Naive thymus-derived CD8-positive, alpha-beta T cell (primary cell): Measurements from ENCODE around the gene KCNK4. TPM values are rescaled to one million over a fixed set of nuclear protein-coding genes. Genes with fewer than 3 reads are reported as not detected.

Experiments used
- ATAC-seq, 2 donors: fragments of 150-1000 bp; cut with Tn5 transposase in 1 of 2; sonication (Bioruptor Pico), chemical (Tn5 transposase) in 1 of 2; 1 replicate in 1 of 2; 2 replicates in 1 of 2; pipeline ENCODE4 v1.10.0; 2021; ENCODE audit warnings: mild to moderate bottlenecking in 2 of 2, moderate library complexity in 2 of 2
- POLR2A ChIA-PET: fragments of 350-600 bp; sonication (Branson Sonifier 250); formaldehyde crosslinking; loops from one replicate; lab custom pipeline; 2021; ENCODE audit warnings: antibody characterized with exemption; lab: Charles Lee
- DNase-seq, 10 donors: peaks; one replicate each; pipeline versions ENCODE4 v3.0.0 to v3.0.0-alpha.2; 2020 to 2022
- H3K27ac Mint-ChIP-seq, 10 donors: one replicate each; pipeline ENCODE4 v1.8.0; 2020 to 2022; ENCODE audit warnings: mild to moderate bottlenecking in 10 of 10, mixed read lengths in 10 of 10, moderate library complexity in 4 of 10, inconsistent platforms in 1 of 10
- H3K27me3 Mint-ChIP-seq, 5 donors: one replicate each; pipeline ENCODE4 v1.8.0; 2021 to 2022; ENCODE audit warnings: mixed read lengths in 5 of 5
- H3K36me3 Mint-ChIP-seq, 3 donors: one replicate each; pipeline ENCODE4 v1.8.0; 2020 to 2022; ENCODE audit warnings: mixed read lengths in 3 of 3, mild to moderate bottlenecking in 2 of 3, inconsistent platforms in 1 of 3
- H3K4me1 Mint-ChIP-seq, 4 donors: one replicate each; pipeline ENCODE4 v1.8.0; 2021 to 2022; ENCODE audit warnings: mixed read lengths in 4 of 4
- H3K4me3 Mint-ChIP-seq, 10 donors: one replicate each; pipeline ENCODE4 v1.8.0; 2020 to 2022; ENCODE audit warnings: mild to moderate bottlenecking in 10 of 10, mixed read lengths in 10 of 10, moderate library complexity in 6 of 10, inconsistent platforms in 1 of 10
- H3K9me3 Mint-ChIP-seq, 9 donors: one replicate each; pipeline ENCODE4 v1.8.0; 2020 to 2022; ENCODE audit warnings: mixed read lengths in 9 of 9, mild to moderate bottlenecking in 3 of 9, inconsistent platforms in 1 of 9, moderate library complexity in 1 of 9
- polyA plus RNA-seq, 3 donors: library from polyadenylated mRNA; unstranded; fragments of 300-500 nt; fragmentation: Illumina TruSeq; gene quantifications; one replicate each; pipeline ENCODE4 v1.2.3, GENCODE V29; 2021
- total RNA-seq, 8 experiments: library from RNA in 2 of 8; stranded (reverse) in 2 of 8; gene quantifications; one replicate each; pipeline ENCODE4 v1.2.3 and lab custom pipeline; 2021 to 2026

Gene KCNK4
- total and polyA plus RNA-seq, 5 experiments from 2014 or later, result not detected

GRCh38 chr11:64263947-64264317, 27.2 kb upstream of the KCNK4 start:
- Mint-ChIP-seq H3K9me3 (no peaks in the 10 kb centered on the region), H3K36me3 (peaks cover 0 to 4% (median 0%) of the 10 kb centered on the region in 3 donors), H3K27me3 (no peaks in the 10 kb centered on the region), H3K27ac (no peak overlapping the region), H3K4me3 (no peak overlapping the region), H3K4me1 (peaks cover 13 to 15% (median 14%) of the 10 kb centered on the region in 4 donors)
- ATAC-seq (no peak), DNase-seq (no peak)
- POLR2A ChIA-PET, result interaction anchor here (0.6 to 1.6 kb wide), 5 partner anchors 10 to 57 kb away, joined by 3 to 6 read pairs (median 4); partner anchors contain the start of gene FERMT3

DNA sequence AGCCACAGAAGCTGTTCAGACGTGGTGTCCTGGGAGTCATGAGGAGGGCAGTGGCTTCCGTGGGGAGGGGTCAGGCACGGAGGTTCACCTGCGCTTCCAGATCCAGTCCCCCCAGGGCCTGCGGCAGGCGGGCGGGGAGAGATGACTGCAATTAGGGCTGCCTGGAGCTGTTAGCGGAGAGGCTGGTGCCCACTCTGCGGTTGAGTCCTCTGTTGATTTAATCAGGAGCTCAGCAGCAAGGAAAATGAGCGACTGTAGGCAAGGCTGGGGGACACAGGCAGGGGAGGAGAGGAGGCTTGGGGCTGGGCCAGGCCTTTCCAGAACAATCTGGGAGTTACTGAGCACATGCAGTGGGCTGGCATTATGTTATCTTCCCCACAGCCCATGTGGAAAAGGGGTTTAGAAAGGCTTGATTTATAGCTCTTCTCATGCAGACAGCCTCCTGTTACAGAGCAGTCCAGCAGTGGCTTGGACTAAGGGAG, 26.7 kb upstream of the KCNK4 start:
- Mint-ChIP-seq H3K27ac (peak overlapping the region in 2 of 10 donors; percentile 21 to 62), H3K27me3 (no peaks in the 10 kb centered on the region), H3K36me3 (peaks cover 0 to 1% (median 0%) of the 10 kb centered on the region in 3 donors), H3K9me3 (no peaks in the 10 kb centered on the region), H3K4me3 (no peak overlapping the region), H3K4me1 (peaks cover 16 to 19% (median 17%) of the 10 kb centered on the region in 4 donors)
- POLR2A ChIA-PET, result interaction anchor here (0.6 to 1.6 kb wide), 6 partner anchors 10 to 57 kb away, joined by 3 to 6 read pairs (median 4); partner anchors contain the start of gene FERMT3
- no peak for ATAC-seq
- DNase-seq, result no peak

DNA sequence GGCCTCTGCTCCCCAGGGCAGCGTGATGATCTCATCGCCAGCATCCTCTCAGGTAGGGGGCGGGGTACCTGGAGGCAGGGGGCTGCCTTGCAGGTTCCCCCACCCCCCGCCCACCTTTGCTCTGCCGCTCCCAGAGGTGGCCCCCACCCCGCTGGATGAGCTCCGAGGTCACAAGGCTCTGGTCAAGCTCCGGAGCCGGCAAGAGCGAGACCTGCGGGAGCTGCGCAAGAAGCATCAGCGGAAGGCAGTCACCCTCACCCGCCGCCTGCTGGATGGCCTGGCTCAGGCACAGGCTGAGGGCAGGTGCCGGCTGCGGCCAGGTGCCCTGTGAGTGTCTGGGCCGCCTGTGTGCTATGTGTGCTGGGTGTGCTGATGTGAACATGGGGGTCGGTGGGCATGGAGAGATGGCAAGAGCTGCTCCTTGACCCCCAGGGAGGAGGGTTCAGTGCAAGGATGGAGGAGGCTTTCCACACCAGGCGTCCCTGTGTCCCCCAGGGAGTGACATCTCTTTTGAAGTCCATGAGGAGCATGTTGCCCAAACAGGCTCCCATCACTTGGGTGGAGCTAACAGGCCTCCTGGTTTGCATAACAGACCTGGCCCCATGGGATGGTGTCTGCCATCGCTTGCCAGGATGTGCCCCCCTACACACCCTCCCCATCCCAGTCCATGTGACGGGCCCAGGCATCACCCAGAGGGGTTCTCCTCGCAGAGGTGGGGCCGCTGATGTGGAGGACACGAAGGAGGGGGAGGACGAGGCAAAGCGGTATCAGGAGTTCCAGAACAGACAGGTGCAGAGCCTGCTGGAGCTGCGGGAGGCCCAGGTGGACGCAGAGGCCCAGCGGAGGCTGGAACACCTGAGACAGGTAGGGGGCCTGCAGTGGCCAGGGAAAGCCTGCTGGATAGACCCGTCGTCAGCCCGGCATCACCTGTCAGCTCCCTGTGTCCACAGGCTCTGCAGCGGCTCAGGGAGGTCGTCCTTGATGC, 25.6 kb upstream of the KCNK4 start:
- Mint-ChIP-seq H3K4me3 (peak overlapping the region in 1 of 10 donors; percentile 5), H3K36me3 (no peaks in the 10 kb centered on the region), H3K4me1 (peaks cover 18 to 25% (median 20%) of the 10 kb centered on the region in 4 donors), H3K9me3 (no peaks in the 10 kb centered on the region), H3K27ac (peak overlapping the region in 1 of 10 donors; percentile 69), H3K27me3 (no peaks in the 10 kb centered on the region)
- no peak for DNase-seq
- ATAC-seq, result no peak
- POLR2A ChIA-PET, result interaction anchor here (0.6 to 1.4 kb wide), 5 partner anchors 11 to 58 kb away, joined by 3 to 5 read pairs (median 3); partner anchors contain the start of gene FERMT3

DNA sequence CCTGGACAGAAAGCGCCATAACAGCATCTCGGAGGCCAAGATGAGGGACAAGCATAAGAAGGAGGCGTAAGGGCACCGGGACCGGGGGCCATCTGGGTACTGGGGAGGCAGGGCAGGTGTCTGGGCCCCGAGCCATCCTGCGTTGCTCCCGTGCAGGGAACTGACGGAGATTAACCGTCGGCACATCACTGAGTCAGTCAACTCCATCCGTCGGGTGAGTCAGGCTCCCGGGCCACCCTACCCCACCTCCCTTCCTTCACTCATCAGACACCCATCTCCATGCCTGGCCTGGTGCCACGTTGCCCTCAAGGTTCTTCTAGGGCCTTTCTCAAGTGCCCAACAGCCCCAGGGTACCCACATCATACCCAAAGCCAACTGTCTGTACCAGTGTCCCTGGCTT, 24.8 kb upstream of the KCNK4 start:
- Mint-ChIP-seq H3K4me1 (peaks cover 18 to 26% (median 21%) of the 10 kb centered on the region in 4 donors), H3K9me3 (no peaks in the 10 kb centered on the region), H3K27ac (no peak overlapping the region), H3K27me3 (no peaks in the 10 kb centered on the region), H3K4me3 (peak overlapping the region in 1 of 10 donors; percentile 5), H3K36me3 (no peaks in the 10 kb centered on the region)
- no peak for DNase-seq
- POLR2A ChIA-PET, result interaction anchor here (0.6 to 6.2 kb wide), 3 partner anchors 10 to 60 kb away, joined by 3 to 106 read pairs (median 3); partner anchors contain the start of gene FERMT3
- no peak for ATAC-seq

- Mint-ChIP-seq H3K4me1 (peaks cover 22 to 36% (median 25%) of the 10 kb centered on the region in 4 donors), H3K27me3 (no peaks in the 10 kb centered on the region), H3K36me3 (no peaks in the 10 kb centered on the region), H3K9me3 (no peaks in the 10 kb centered on the region), H3K27ac (peak overlapping the region in 6 of 10 donors; percentile 35 to 98 (median 76)), H3K4me3 (peak overlapping the region in 6 of 10 donors; percentile 16 to 97 (median 74))
- DNase-seq (no peak), ATAC-seq (no peak)
- POLR2A ChIA-PET, result interaction anchor here (0.6 to 6.6 kb wide), 7 partner anchors 10 to 887 kb away, joined by 3 to 140 read pairs (median 69); partner anchors contain the start of genes BAD, FERMT3, FKBP2 and GPR137
These were observed 23.7 kb upstream of the KCNK4 start for GRCh38 chr11:64267207-64267945.

DNA sequence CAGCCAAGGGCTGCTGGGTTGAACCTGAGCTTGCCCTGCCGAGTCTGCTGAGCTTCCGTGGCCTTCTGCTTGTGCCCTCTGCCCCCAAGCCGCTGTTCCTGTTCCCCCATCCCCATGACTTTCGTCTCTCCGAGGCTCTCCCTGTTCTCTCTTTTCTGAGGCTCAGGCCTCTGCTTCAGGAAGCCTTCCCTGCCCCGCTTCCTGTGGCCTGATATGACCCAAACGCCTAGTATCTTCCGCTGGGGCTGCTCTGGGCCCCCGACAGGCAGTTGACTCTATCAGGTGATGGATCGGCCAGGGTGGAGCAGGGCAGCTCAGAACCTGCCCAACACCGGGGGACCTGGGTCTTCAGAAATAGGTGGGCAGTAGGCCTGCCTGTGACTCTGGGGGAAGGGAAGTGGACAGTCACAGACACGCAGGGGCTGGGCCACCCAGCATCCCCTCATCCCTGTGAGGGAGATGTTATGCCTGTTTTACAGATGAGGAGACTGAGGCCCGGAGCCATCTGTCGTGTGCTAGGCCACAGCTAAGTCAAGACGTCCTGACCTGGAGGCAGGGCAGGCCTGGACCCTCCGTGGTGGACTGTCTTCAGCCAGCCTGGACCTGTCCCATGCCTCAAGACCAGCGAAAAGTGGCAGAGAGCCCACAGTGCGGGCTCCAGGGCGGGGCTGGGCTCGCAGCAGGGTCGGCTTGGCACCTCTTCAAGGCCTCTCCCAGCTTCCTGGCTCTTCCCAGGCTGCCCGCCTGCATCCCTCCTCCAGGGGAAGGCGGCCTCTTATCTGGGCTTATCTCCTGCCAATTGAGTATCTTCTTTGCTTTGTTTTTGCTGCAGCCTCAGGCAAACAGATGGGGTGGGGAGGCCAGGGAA, 22.8 kb upstream of the KCNK4 start:
- peak overlapping the region; percentile 86 to 99 (median 96) for H3K4me3 Mint-ChIP-seq
- H3K27ac Mint-ChIP-seq, result peak overlapping the region; percentile 92 to 100 (median 98)
- H3K36me3 Mint-ChIP-seq, result no peaks in the 10 kb centered on the region
- DNase-seq (no peak), ATAC-seq (no peak)
- POLR2A ChIA-PET, result interaction anchor here (0.6 to 6.6 kb wide), 16 partner anchors 10 to 1559 kb away, joined by 3 to 140 read pairs (median 15); partner anchors contain the start of genes BAD, ESRRA, FERMT3 and FKBP2
- H3K4me1 Mint-ChIP-seq, result peaks cover 20 to 37% (median 27%) of the 10 kb centered on the region in 4 donors
- no peaks in the 10 kb centered on the region for H3K27me3 Mint-ChIP-seq
- no peaks in the 10 kb centered on the region for H3K9me3 Mint-ChIP-seq

DNA sequence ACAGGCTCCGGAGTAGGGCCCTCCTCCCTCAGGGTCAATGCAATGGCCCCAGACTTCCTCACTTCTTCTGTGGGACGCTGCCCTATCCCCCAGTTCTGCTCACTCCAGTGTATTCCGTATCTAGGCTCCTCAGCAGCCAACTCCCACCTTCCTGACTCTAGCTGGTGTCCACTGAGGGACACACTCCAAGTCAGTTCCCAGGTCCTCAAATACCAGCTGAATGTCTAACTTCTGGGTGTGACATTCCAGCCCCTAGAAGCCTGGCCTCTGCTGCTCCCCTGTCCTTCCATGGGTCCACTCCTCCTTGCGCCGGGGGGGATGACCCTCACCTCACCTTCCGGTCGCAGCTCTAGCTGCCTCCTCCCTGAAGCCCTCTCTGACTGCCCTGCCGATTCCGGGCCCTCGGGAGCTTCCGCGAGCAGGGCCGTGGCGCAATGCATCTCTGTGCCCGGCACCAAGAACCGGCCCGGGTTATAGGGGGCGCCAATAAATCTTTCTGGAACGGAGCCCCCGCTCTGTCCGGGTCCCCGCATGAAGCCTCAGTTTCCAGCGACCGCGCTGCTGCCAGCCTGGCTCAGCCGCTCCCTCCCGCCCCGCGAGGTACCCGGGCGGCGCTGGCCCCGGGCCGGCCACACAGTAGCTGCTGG, 22.1 kb upstream of the KCNK4 start:
- POLR2A ChIA-PET, result interaction anchor here (0.6 to 6.6 kb wide), 18 partner anchors 11 to 1560 kb away, joined by 3 to 140 read pairs (median 12); partner anchors contain the start of genes BAD, CCDC88B, ESRRA and FERMT3
- H3K9me3 Mint-ChIP-seq, result no peaks in the 10 kb centered on the region

GRCh38 chr11:64269540-64270220, 21.4 kb upstream of the KCNK4 start:
- Mint-ChIP-seq H3K9me3 (no peaks in the 10 kb centered on the region), H3K27ac (peak overlapping the region; percentile 94 to 100 (median 98)), H3K4me3 (peak overlapping the region; percentile 92 to 99 (median 96)), H3K36me3 (no peaks in the 10 kb centered on the region), H3K27me3 (no peaks in the 10 kb centered on the region), H3K4me1 (peaks cover 20 to 37% (median 27%) of the 10 kb centered on the region in 4 donors)
- POLR2A ChIA-PET, result interaction anchor here (0.7 to 6.6 kb wide), 22 partner anchors 12 to 1603 kb away, joined by 3 to 140 read pairs (median 8); partner anchors contain the start of genes BAD, CCDC88B, DNAJC4 and ESRRA
- ATAC-seq (peak; percentile 76 to 77), DNase-seq (peak; percentile 93 to 98 (median 97))

More for the DNA sequence above, 22.1 kb upstream of the KCNK4 start:
- H3K27ac Mint-ChIP-seq, result peak overlapping the region; percentile 92 to 100 (median 98)
- H3K4me1 Mint-ChIP-seq, result peaks cover 20 to 37% (median 27%) of the 10 kb centered on the region in 4 donors
- H3K27me3 Mint-ChIP-seq, result no peaks in the 10 kb centered on the region
- DNase-seq (peak in 2 of 10 donors; percentile 18 to 23), ATAC-seq (peak; percentile 0 to 5)
- H3K36me3 Mint-ChIP-seq, result no peaks in the 10 kb centered on the region
- H3K4me3 Mint-ChIP-seq, result peak overlapping the region; percentile 86 to 99 (median 96)

DNA sequence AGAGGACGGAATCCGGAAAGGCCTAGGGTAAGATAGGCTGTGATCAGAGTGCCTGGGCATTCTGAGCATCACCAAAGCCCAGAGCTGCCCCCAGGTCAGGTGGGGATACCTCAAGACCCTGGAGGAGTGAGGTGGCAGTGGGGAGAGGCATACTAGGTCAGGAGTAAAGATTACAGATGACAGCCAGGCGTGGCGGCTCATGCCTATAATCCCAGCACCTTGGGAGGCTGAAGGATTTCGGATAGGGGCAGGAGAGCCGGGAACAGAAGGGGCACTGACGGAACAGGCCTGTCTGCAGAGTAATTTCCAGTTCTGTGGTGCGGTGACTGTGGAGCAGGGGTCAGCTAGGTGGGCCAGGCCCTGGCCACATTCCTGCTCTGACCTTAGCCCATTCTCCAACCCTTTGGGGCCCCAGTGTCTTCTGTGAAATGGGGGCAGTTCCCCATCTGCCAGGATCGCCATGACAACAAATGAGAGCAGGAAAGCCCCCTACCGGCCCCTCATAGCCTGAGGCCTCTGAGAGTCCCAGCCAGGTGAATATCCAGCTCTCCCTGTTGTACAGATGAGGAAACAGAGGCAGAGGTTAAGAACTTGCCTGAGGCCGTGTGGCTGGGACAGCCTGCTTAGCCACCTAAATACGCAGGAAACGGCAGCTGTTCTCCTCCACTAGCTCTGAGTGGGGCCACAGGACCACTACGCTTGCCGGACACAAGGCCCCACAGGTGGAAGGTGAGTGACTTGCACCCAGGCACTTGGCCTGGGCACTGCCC, 15.9 kb upstream of the KCNK4 start:
- DNase-seq (no peak), ATAC-seq (no peak)
- Mint-ChIP-seq H3K27ac (peak overlapping the region in 2 of 10 donors; percentile 8 to 72), H3K27me3 (no peaks in the 10 kb centered on the region), H3K9me3 (no peaks in the 10 kb centered on the region), H3K4me1 (peaks cover 4 to 14% (median 10%) of the 10 kb centered on the region in 4 donors), H3K4me3 (no peak overlapping the region), H3K36me3 (peaks cover 0 to 4% (median 0%) of the 10 kb centered on the region in 3 donors)
- POLR2A ChIA-PET, result interaction anchor here (0.7 to 1.5 kb wide), 2 partner anchors 9 to 42 kb away, joined by 4 to 7 read pairs; partner anchors contain the start of genes BAD and PRDX5
